T-helper 1 cell treated with Interleukin-12 subunit alpha and Interleukin-12 subunit beta and Interleukin-4 antibody, amounts not matched to agents 30 ng/mL and 1 ng/mL, for 36 hours (primary cell): ENCODE measurements around the gene SPHK2. TPM values are rescaled to one million over a fixed set of nuclear protein-coding genes. Genes with fewer than 3 reads are reported as not detected.

Source experiments
- intact Hi-C: fragments of 100-400 bp; cut with micrococcal nuclease; formaldehyde crosslinking; loops from one replicate; pipeline ENCODE4 v1.15.1; 2024
- total RNA-seq: library from RNA; stranded (reverse); gene quantifications from 2 replicates; pipeline ENCODE4 v1.2.3, GENCODE V29; 2022

The SPHK2 gene
- total RNA-seq, 1 donor from 2014 or later: 41.5 TPM

DNA sequence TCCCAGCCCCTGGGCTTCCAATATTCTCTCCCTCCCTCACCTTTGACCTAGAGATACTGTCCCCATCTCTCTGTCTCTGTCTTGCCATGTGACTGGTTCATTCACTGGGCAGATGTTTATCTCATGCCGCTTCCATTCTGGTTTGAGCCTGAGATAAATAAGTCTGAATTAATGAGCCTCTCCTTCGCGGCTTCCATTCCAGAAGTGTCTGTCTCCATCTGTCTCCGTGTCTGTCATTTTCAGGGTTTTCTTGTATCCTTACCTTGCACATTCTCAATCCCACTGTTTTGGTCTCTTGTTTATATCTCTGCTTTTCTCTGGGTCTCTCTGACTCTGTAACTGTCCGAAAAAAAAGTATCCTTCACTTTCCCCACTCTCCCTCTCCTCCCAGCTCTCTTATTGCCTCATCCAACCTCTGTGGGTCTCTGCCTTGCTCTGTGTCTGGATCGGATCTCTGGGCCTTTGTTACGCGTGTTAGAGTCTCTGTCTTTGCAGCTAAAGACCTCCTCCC, 4.3 kb downstream of the SPHK2 start:
- intact Hi-C loops: loop anchor here (1.0 kb wide), 1 partner anchor 14 kb away; the partner anchor contains the start of gene DBP

DNA sequence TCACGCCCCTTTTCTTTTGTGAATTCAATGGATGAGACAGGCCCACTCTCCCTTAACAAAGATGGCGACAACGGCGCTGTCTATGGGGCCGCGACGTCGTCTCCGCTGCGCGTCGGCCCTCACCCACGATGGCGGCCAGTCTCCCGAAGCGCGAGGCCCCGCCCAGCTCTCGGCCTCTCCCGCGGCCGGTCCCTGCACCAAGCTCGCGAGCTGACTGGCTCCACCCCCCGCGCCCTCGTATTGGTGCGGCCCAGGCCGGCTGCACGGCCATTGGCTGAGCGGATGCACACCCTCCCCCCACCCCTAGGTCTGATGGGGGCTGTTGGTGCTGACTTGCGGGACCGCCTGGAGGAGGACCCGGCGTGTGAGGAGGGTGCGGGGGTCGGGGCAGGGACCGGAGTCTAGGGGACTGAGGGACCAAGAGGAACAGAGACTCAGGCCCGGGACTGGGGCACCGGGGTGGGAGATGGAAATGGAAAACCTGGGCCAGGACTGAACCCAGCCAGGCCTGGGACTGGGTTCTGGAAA, 4.8 kb downstream of the SPHK2 start:
- intact Hi-C loops: loop anchor here (1.0 kb wide), 1 partner anchor 13 kb away; the partner anchor contains the start of gene DBP

DNA sequence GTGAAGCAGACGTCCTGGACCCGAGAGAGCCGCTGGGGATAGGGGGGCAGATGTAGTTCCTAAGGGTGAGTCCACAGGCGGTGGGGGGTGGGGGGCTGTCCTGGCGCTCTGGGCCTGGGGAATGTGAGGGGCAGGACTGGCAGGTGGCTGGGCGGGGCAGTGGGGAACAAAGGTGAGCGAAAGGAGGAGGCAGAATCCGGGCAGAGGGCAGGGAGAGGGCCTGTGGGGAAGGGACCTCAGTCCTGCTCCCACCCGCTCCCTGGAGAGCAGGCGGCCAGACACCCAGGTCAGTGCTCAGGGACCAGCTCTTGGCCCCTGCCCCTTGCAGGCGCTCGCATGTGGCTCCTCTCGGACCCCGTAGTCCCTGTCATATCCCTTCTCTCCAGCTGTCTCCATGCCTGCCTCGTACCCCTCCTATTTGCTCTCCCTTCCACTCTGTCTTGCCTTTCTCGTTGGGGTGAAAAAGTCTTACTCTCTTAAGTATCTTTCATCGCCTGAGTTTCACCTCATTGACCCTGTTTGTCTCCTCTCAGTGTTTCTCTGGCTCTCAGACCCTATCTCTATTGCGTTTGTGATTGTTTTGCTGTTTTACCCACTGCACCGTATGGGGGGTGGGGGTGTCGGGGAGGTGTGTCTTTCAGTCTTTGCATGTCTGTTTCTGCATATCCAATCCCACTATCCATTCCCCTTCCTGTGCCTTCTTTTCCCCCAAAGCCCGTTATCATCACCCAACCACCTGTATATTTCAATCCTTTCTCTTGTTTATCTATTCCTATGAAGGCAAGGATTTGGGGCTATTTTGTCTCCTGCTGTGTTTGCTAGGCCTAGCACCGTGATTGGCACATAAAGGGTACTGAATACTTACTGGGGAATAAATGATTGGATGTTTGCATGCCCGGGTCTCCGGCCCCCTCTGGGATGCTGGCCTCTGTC, 5.8 kb downstream of the SPHK2 start:
- intact Hi-C loops: loop anchor here (1.0 kb wide), 1 partner anchor 12 kb away; the partner anchor contains the start of gene DBP

- intact Hi-C loops: no loop called here
Measured at GRCh38 chr19:48625891-48626327, 6.6 kb downstream of the SPHK2 start.

DNA sequence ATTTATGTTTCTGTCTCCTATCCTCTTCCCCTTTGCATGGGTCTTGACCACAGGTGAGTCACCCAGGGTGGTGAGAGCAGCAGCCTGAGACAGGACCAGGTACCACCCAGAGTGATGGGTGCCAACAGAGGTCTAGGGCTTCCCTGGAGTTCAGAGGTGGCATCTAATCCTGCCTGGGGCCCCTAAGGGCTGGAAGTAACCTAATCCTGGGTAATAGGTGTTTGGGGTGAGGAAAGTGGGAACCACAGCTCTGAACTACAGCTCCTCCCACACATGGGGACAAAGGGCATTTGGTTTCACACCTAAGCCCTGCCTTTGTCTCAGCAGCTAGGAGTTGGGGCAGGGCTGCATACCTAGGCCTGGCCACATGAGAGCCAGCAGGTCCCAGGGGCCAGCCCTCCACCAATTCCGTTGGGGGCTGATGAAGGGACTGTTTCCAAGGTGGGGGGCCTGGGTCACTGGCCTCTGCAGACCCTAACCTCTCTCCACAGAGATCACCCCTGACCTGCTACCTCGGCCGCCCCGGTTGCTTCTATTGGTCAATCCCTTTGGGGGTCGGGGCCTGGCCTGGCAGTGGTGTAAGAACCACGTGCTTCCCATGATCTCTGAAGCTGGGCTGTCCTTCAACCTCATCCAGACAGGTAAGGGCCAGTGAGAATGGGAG, 8.0 kb downstream of the SPHK2 start:
- intact Hi-C loops: no loop called here

- intact Hi-C loops: no loop called here
Measured at GRCh38 chr19:48627865-48628314, 8.6 kb downstream of the SPHK2 start.

GRCh38 chr19:48628486-48629296, 9.4 kb downstream of the SPHK2 start:
- intact Hi-C loops: no loop called here

DNA sequence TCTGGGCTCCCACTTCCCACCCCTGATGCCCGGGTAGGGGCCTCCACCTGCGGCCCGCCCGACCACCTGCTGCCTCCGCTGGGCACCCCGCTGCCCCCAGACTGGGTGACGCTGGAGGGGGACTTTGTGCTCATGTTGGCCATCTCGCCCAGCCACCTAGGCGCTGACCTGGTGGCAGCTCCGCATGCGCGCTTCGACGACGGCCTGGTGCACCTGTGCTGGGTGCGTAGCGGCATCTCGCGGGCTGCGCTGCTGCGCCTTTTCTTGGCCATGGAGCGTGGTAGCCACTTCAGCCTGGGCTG, 9.9 kb downstream of the SPHK2 start:
- intact Hi-C loops: no loop called here

DNA sequence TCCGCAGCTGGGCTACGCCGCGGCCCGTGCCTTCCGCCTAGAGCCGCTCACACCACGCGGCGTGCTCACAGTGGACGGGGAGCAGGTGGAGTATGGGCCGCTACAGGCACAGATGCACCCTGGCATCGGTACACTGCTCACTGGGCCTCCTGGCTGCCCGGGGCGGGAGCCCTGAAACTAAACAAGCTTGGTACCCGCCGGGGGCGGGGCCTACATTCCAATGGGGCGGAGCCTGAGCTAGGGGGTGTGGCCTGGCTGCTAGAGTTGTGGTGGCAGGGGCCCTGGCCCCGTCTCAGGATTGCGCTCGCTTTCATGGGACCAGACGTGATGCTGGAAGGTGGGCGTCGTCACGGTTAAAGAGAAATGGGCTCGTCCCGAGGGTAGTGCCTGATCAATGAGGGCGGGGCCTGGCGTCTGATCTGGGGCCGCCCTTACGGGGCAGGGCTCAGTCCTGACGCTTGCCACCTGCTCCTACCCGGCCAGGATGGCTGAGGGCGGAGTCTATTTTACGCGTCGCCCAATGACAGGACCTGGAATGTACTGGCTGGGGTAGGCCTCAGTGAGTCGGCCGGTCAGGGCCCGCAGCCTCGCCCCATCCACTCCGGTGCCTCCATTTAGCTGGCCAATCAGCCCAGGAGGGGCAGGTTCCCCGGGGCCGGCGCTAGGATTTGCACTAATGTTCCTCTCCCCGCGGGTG, 10.4 kb downstream of the SPHK2 start:
- intact Hi-C loops: loop anchor here (10.0 kb wide), 1 partner anchor 1375 kb away; the partner anchor contains the start of gene CCDC9

- intact Hi-C loops: loop anchor here (10.0 kb wide), 1 partner anchor 1376 kb away; the partner anchor contains the start of gene CCDC9
Measured at GRCh38 chr19:48630296-48631063, 11.2 kb downstream of the SPHK2 start.

- intact Hi-C loops: loop anchor here (10.0 kb wide), 1 partner anchor 1376 kb away; the partner anchor contains the start of gene CCDC9
Measured at GRCh38 chr19:48631225-48631624, 11.9 kb downstream of the SPHK2 start.

DNA sequence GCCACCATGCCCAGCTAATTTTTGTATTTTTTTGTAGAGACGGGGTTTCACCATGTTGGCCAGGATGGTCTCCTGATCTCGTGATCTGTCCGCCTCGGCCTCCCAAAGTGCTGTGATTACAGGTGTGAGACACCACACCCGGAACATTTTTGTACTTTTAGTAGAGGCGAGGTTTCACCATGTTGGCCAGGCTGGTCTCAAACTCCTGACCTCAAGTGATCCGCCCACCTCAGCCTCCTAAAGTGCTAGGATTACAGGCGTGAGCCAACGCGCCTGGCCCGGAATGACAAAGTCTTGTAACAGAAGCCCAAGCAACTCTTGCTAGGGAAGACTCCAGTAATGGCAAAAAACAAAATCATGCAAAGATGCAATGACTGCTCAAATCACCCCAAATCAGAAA, 13.0 kb downstream of the SPHK2 start:
- intact Hi-C loops: loop anchor here (10.0 kb wide), 1 partner anchor 1377 kb away; the partner anchor contains the start of gene CCDC9

DNA sequence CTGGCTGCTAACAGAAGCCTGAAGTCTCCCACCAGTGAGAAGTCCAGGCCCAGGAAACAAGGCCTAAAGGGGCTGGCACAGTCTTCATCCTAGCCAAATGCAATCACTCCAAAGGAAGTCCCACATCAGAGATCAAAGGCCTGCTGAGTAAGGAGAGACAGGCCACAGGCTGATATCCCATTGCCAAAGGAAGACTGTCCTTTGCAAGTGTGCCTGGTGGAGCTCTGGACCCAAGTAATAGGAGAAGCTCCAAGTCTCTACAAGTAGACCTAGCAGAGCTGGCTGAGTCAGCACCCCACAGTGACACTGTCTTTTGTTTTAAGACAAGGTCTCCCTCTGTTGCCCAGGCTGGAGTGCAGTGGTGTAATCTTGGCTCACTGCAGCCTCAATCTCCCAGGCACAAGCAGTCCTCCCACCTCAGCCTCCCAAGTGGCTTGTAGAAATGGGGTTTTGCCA, 13.4 kb downstream of the SPHK2 start:
- intact Hi-C loops: loop anchor here (10.0 kb wide), 1 partner anchor 1378 kb away; the partner anchor contains the start of gene CCDC9

DNA sequence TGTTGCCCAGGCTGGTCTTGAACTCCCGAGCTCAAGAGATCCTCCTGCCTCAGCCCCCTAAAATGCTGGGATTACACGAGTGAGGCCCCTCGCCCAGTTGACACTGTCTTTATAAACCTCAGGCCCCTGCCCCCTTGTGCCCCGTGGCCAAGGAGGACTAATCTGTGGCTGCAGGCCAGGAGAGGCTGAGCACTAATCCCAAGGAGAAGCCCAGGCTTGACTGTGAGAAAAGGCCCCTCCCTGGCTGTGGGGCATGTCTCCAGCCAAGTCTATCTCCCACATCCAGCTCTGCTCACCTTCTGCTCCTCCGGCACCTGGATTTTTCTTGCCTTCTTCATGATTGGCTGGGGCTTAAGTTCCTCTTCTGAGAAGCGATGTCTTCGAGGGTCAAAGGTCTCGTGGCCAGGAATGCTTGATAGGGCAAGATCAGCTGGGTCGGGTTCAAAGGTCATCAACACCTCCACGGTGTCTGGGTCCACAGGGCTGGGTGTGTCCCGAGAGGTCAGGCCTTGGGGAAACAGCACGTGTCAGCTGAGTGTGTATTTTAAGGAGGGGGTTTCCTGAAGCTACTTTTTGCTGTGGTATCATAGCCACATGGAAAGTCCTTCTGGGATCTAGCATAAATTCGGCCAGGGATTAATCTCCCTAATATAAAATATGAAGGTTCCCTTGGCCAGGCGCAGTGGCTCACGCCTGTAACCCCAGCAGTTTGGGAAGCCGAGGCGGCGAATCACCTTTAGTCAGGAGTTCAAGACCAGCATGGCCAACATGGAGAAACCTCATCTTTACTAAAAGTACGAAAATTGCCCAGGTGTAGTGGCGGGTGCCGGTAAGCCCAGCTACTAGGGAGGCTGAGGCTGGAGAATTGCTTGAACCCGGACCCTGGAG, 14.1 kb downstream of the SPHK2 start:
- intact Hi-C loops: loop anchor here (1.0 to 10.0 kb wide), 2 partner anchors 14 to 1379 kb away; partner anchors contain the start of genes CCDC9, RPL18 and SPHK2

DNA sequence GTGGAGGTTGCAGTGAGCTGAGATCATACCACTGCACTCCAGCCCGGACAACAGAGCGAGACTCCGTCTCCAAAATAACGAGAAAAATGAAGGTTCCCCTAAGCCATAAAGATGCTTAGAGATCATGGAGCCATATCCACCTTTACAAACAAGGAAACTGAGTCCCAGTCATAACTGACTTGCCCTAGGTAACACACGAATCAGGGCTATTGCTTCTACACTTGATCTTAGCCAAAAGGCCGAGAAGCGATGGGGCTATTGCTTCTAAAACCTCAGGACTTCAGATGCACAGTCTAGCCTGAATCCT, 14.7 kb downstream of the SPHK2 start:
- intact Hi-C loops: loop anchor here (1.0 to 10.0 kb wide), 2 partner anchors 15 to 1379 kb away; partner anchors contain the start of genes CCDC9, RPL18 and SPHK2

GRCh38 chr19:48634424-48635262, 15.3 kb downstream of the SPHK2 start:
- intact Hi-C loops: loop anchor here (1.0 to 10.0 kb wide), 5 partner anchors 15 to 1380 kb away; partner anchors contain the start of genes C19orf73, CCDC9, NUCB1 and PPFIA3
